GDM1 (cell line): ENCODE results near the gene MGRN1.

Experiments used
- DNase-seq: peaks from one replicate; lab custom pipeline; 2025; lab: John Stamatoyannopoulos, UW

The MGRN1 gene

GRCh38 chr16:4624015-4624826 lies at the start of gene MGRN1:
MGRN1 (plus strand) TSS chr16:4624826; CDS start chr16:4624961, 135 bp downstream.
- peak; percentile 93 for DNase-seq

GRCh38 chr16:4574919-4575705 lies 49.5 kb upstream of the MGRN1 start:
- DNase-seq = peak; percentile 70

- DNase-seq = no peak
Measured at GRCh38 chr16:4576008-4576407, 48.6 kb upstream of the MGRN1 start.

GRCh38 chr16:4578961-4579530 lies 45.6 kb upstream of the MGRN1 start:
- DNase-seq = no peak

- no peak for DNase-seq
Measured at GRCh38 chr16:4580250-4580649, 44.4 kb upstream of the MGRN1 start.

- no peak for DNase-seq
Measured at GRCh38 chr16:4583906-4584305, 40.7 kb upstream of the MGRN1 start.

- no peak for DNase-seq
Measured at GRCh38 chr16:4586291-4586690, 38.3 kb upstream of the MGRN1 start.

GRCh38 chr16:4588386-4588785 lies 36.2 kb upstream of the MGRN1 start:
- no peak for DNase-seq

GRCh38 chr16:4588961-4589360 lies 35.7 kb upstream of the MGRN1 start:
- DNase-seq = no peak

- DNase-seq = no peak
Measured at GRCh38 chr16:4591191-4591590, 33.4 kb upstream of the MGRN1 start.

- no peak for DNase-seq
Measured at GRCh38 chr16:4591706-4592470, 32.7 kb upstream of the MGRN1 start.

GRCh38 chr16:4593086-4593485 lies 31.5 kb upstream of the MGRN1 start:
- DNase-seq = no peak

GRCh38 chr16:4594433-4595410 lies 29.9 kb upstream of the MGRN1 start:
- no peak for DNase-seq

GRCh38 chr16:4597174-4597573 lies 27.5 kb upstream of the MGRN1 start:
- DNase-seq = no peak

GRCh38 chr16:4599037-4599436 lies 25.6 kb upstream of the MGRN1 start:
- DNase-seq = no peak

GRCh38 chr16:4599545-4599944 lies 25.1 kb upstream of the MGRN1 start:
- no peak for DNase-seq

- no peak for DNase-seq
Measured at GRCh38 chr16:4601036-4601863, 23.4 kb upstream of the MGRN1 start.

- no peak for DNase-seq
Measured at GRCh38 chr16:4601864-4602186, 22.8 kb upstream of the MGRN1 start.

- DNase-seq = no peak
Measured at GRCh38 chr16:4602331-4602730, 22.3 kb upstream of the MGRN1 start.

- DNase-seq = no peak
Measured at GRCh38 chr16:4603624-4604170, 20.9 kb upstream of the MGRN1 start.
